Keratinocyte (primary cell): ENCODE results near the gene CRABP2.

ENCODE experiments used
- EZH2 ChIP-seq: IDR thresholded peaks from one replicate; pipeline ENCODE4 v1.6.1; 2012; ENCODE audit warnings: inconsistent platforms, mild to moderate bottlenecking, low read length, moderate library complexity
- TF ChIP-seq, protein P1 (sequence below), 3 experiments: IDR thresholded peaks in 1 of 3; conservative IDR thresholded peaks in 1 of 3; optimal IDR thresholded peaks in 1 of 3; 2 replicates in 2 of 3; 3 replicates in 1 of 3; pipeline versions ENCODE3 to v1.5.1; 2011; ENCODE audit warnings: low read length in 3 of 3, mild to moderate bottlenecking in 3 of 3, moderate library complexity in 2 of 3, control low read depth in 1 of 3, inconsistent platforms in 1 of 3; ENCODE audit not compliant: insufficient read depth in 2 of 3; ENCODE audit errors: extremely low read depth in 1 of 3

DNA sequence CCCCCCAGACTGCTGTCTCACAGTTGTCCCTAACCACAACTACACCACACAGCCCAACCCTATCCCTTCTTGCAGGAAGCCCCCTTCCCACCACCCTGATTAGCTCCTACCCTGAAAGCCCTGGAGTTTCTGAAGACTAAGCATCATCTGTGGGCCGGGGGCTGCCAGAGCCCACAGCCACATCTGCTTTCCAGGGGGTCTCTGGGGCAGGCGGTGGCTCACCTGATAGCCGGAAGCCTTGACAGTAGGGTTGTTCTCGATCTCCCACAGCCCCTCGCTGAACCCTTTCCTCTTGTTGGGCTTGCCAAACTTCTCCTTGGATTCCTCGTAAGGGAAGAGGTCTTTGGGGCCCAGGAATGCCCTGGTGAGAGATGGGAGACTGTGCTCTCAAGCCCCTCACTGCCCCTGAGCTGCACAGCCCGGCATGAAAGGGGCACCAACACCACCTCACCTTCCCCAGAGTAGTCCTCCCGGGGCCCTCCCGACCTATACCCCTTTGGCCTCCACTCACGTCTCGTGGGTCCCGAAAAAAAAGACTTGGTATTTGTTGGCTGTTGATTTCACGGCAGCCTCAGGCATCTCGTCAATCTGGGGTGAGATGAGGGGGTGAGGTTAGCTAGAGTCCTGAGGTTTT lies 39.5 kb upstream of the CRABP2 start:
- no peak for TF ChIP-seq EZH2
- TF ChIP-seq, protein P1, sequence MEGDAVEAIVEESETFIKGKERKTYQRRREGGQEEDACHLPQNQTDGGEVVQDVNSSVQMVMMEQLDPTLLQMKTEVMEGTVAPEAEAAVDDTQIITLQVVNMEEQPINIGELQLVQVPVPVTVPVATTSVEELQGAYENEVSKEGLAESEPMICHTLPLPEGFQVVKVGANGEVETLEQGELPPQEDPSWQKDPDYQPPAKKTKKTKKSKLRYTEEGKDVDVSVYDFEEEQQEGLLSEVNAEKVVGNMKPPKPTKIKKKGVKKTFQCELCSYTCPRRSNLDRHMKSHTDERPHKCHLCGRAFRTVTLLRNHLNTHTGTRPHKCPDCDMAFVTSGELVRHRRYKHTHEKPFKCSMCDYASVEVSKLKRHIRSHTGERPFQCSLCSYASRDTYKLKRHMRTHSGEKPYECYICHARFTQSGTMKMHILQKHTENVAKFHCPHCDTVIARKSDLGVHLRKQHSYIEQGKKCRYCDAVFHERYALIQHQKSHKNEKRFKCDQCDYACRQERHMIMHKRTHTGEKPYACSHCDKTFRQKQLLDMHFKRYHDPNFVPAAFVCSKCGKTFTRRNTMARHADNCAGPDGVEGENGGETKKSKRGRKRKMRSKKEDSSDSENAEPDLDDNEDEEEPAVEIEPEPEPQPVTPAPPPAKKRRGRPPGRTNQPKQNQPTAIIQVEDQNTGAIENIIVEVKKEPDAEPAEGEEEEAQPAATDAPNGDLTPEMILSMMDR (optimal IDR thresholded peaks at IDR 0.05 in 1 of 3, IDR thresholded peaks at IDR 0.05 in 1 of 3, conservative IDR thresholded peaks at IDR 0.05 in 1 of 3; ENCODE audit: extremely low read depth in 1 of 3, insufficient read depth in 2 of 3, low read length in 3 of 3) = no peak
